ENCODE data around the gene PLCD1. TPM values are rescaled to one million over a fixed set of nuclear protein-coding genes. Genes with fewer than 3 reads are reported as not detected.
A peak's percentile ranks its signal among the peaks of the same experiment; 100 is the strongest.
"Not testable (repeated sequence)": the region's sequence is repeated elsewhere in the genome, so short reads cannot be mapped to it uniquely, and the experiment has no call there.

Gene PLCD1
- 10 to 100 TPM; 20.2 to 23.5 (median 23.1) TPM for polyA plus RNA-seq (ENCODE audit: insufficient read length in 3 of 3)

- DNase-seq (ENCODE audit: low read depth in 3 of 3, low spot score in 2 of 3) = peak in 1 of 3 donors; percentile 61
Measured at GRCh38 chr3:38029400-38030125, at the start of gene PLCD1. TSS of gene PLCD1 (minus strand) at chr3:38029642. CDS start at chr3:38029539, 103 bp downstream.

- DNase-seq (ENCODE audit: low read depth in 3 of 3, low spot score in 2 of 3) = not testable (repeated sequence)
Measured at GRCh38 chr3:38077073-38077472, 47.6 kb upstream of the PLCD1 start.

- no peak for DNase-seq (ENCODE audit: low read depth in 3 of 3, low spot score in 2 of 3)
Measured at GRCh38 chr3:38070013-38070412, 40.6 kb upstream of the PLCD1 start.

GRCh38 chr3:38067508-38068233 is 38.2 kb upstream of the PLCD1 start:
- no peak for DNase-seq (ENCODE audit: low read depth in 3 of 3, low spot score in 2 of 3)

- DNase-seq (ENCODE audit: low read depth in 3 of 3, low spot score in 2 of 3) = not testable (repeated sequence)
Measured at GRCh38 chr3:38064453-38064852, 35.0 kb upstream of the PLCD1 start.

GRCh38 chr3:38062809-38063208 is 33.4 kb upstream of the PLCD1 start:
- DNase-seq (ENCODE audit: low read depth in 3 of 3, low spot score in 2 of 3) = no peak

GRCh38 chr3:38059591-38059990 is 30.1 kb upstream of the PLCD1 start:
- no peak for DNase-seq (ENCODE audit: low read depth in 3 of 3, low spot score in 2 of 3)

- DNase-seq (ENCODE audit: low read depth in 3 of 3, low spot score in 2 of 3) = no peak
Measured at GRCh38 chr3:38059148-38059547, 29.7 kb upstream of the PLCD1 start.

GRCh38 chr3:38054499-38055001 is 25.1 kb upstream of the PLCD1 start:
- DNase-seq (ENCODE audit: low read depth in 3 of 3, low spot score in 2 of 3) = no peak

- not testable (repeated sequence) for DNase-seq (ENCODE audit: low read depth in 3 of 3, low spot score in 2 of 3)
Measured at GRCh38 chr3:38053813-38054498, 24.5 kb upstream of the PLCD1 start.

- DNase-seq (ENCODE audit: low read depth in 3 of 3, low spot score in 2 of 3) = not testable (repeated sequence)
Measured at GRCh38 chr3:38053286-38053685, 23.8 kb upstream of the PLCD1 start.

- no peak for DNase-seq (ENCODE audit: low read depth in 3 of 3, low spot score in 2 of 3)
Measured at GRCh38 chr3:38051131-38051530, 21.7 kb upstream of the PLCD1 start.

GRCh38 chr3:38049358-38050126 is 20.1 kb upstream of the PLCD1 start:
- DNase-seq (ENCODE audit: low read depth in 3 of 3, low spot score in 2 of 3) = no peak

GRCh38 chr3:38047896-38048295 is 18.5 kb upstream of the PLCD1 start:
- DNase-seq (ENCODE audit: low read depth in 3 of 3, low spot score in 2 of 3) = no peak

GRCh38 chr3:38046821-38047220 is 17.4 kb upstream of the PLCD1 start:
- no peak for DNase-seq (ENCODE audit: low read depth in 3 of 3, low spot score in 2 of 3)

- no peak for DNase-seq (ENCODE audit: low read depth in 3 of 3, low spot score in 2 of 3)
Measured at GRCh38 chr3:38046027-38046426, 16.6 kb upstream of the PLCD1 start.

- DNase-seq (ENCODE audit: low read depth in 3 of 3, low spot score in 2 of 3) = no peak
Measured at GRCh38 chr3:38043486-38043885, 14.0 kb upstream of the PLCD1 start.

GRCh38 chr3:38040401-38040800 is 11.0 kb upstream of the PLCD1 start:
- no peak for DNase-seq (ENCODE audit: low read depth in 3 of 3, low spot score in 2 of 3)

GRCh38 chr3:38039899-38040261 is 10.4 kb upstream of the PLCD1 start:
- peak in 1 of 3 donors; percentile 30 for DNase-seq (ENCODE audit: low read depth in 3 of 3, low spot score in 2 of 3)

GRCh38 chr3:38039101-38039898 is 9.9 kb upstream of the PLCD1 start, which contains the start of gene DLEC1:
TSS of gene DLEC1 (plus strand) at chr3:38039208. CDS start at chr3:38039226, 18 bp downstream.
- peak in 1 of 3 donors; percentile 44 for DNase-seq (ENCODE audit: low read depth in 3 of 3, low spot score in 2 of 3)
